ENCODE measurements around the gene TSPAN18. TPM values are rescaled to one million over a fixed set of nuclear protein-coding genes. Genes with fewer than 3 reads are reported as not detected.

Gene TSPAN18
- total RNA-seq, 4 donors from 2014 or later = 27.7 to 70.1 (median 50.2) TPM

DNA sequence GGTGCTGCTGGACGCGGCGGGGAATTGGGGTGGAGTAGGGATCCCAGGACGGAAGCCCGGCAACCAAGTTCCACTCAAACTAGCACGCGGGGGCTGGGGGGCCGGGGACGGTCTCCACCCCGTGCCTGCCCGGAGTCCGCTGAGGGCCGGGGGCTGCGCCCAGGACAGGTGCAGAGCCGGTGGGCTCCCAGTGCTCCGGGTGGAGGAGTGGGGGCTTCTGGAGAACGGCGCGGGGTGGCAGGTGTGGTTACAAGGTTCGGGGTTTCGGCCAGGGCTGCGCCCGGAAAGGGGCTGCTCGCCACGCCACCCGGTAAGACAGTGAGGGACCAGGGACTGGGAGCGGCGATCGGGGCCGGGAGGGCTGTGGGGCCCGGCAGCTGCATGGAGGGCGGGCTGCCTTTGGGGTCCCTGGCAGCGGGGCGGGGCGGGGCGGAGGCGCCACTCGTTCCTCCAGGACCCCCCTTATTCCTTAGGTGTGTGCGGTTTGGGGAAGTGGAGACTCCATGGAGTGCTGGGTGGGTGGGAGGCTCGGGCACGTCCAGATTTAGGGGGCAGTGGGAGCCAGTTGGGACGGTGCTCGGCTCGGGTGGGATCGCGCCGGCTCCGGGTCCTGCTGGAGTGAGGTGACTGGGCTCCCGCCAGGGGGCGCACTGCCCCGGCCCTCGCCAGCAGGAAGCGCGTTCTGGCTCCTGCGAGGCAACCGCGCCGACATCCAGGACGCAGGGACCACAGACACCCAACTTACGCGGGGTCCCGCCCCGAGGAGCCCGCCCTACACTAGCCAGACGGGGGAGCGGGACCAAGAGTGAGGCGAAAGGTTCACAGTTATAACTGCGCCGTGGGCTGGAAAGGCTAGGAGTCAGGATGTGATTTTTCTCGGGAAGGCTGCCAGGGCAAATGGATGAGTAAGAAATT lies 868 bp downstream of the TSPAN18 start:
- H3K9me3 ChIP-seq = no peaks in the 10 kb centered on the region
- WGBS = under 1% methylated on average over 40 of the region's 70 CpGs
- peaks cover 51 to 74% (median 72%) of the 10 kb centered on the region in 4 donors for H3K4me1 ChIP-seq
- H3K27ac ChIP-seq (replicated peaks in 1 of 4) = peak overlapping the region; percentile 88 to 93 (median 88)
- H3K4me3 ChIP-seq = peak overlapping the region; percentile 63 to 93 (median 76)
- intact Hi-C loops (cut with DNase I) = loop anchor here (1.0 to 5.0 kb wide), 3 partner anchors 50 to 185 kb away; no protein-coding TSS in a partner anchor
- no peaks in the 10 kb centered on the region for H3K36me3 ChIP-seq
- no peaks in the 10 kb centered on the region for H3K27me3 ChIP-seq
- TF ChIP-seq POLR2AphosphoS5 (IDR thresholded peaks at IDR 0.05) (peak; percentile 61 to 71), POLR2A (IDR thresholded peaks at IDR 0.05; ENCODE audit: low read depth) (no peak), EP300 (IDR thresholded peaks at IDR 0.05) (no peak)
- TF ChIP-seq, protein P1, sequence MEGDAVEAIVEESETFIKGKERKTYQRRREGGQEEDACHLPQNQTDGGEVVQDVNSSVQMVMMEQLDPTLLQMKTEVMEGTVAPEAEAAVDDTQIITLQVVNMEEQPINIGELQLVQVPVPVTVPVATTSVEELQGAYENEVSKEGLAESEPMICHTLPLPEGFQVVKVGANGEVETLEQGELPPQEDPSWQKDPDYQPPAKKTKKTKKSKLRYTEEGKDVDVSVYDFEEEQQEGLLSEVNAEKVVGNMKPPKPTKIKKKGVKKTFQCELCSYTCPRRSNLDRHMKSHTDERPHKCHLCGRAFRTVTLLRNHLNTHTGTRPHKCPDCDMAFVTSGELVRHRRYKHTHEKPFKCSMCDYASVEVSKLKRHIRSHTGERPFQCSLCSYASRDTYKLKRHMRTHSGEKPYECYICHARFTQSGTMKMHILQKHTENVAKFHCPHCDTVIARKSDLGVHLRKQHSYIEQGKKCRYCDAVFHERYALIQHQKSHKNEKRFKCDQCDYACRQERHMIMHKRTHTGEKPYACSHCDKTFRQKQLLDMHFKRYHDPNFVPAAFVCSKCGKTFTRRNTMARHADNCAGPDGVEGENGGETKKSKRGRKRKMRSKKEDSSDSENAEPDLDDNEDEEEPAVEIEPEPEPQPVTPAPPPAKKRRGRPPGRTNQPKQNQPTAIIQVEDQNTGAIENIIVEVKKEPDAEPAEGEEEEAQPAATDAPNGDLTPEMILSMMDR (IDR thresholded peaks at IDR 0.05) = peak; percentile 87 to 96 (median 94)
- peak; percentile 95 for DNase-seq (ENCODE audit: extremely low spot score)

DNA sequence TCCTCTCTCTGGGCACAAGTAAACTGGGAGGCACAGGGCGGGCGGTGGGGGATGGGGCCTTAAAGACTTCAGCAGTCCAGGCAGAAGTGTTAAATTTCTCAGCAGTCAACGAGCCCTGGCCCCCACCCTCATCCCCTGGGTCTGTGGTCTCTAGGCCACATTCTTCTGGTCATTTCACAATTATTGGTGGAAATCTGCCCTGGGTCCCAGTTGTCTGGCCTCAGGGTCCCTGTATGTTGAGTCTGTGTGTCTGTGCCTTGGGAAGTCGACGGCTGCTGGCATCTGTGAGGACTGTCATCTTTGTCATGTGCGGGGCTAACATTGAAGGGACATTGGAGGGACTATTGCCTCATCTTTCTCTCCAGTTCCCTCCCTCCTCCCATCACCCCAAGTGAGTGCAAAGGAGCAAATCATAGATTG lies 1.7 kb downstream of the TSPAN18 start:
- 35% methylated on average over 4 of the region's 6 CpGs for WGBS
- no peak for DNase-seq (ENCODE audit: extremely low spot score)
- peak overlapping the region; percentile 63 to 93 (median 76) for H3K4me3 ChIP-seq
- peaks cover 57 to 82% (median 80%) of the 10 kb centered on the region in 4 donors for H3K4me1 ChIP-seq
- no peaks in the 10 kb centered on the region for H3K27me3 ChIP-seq
- no peaks in the 10 kb centered on the region for H3K9me3 ChIP-seq
- peak overlapping the region; percentile 88 to 93 (median 88) for H3K27ac ChIP-seq (replicated peaks in 1 of 4)
- TF ChIP-seq POLR2AphosphoS5 (IDR thresholded peaks at IDR 0.05) (no peak), POLR2A (IDR thresholded peaks at IDR 0.05; ENCODE audit: low read depth) (no peak), EP300 (IDR thresholded peaks at IDR 0.05) (no peak)
- TF ChIP-seq, protein P1 (IDR thresholded peaks at IDR 0.05) = no peak
- intact Hi-C loops (cut with DNase I) = loop anchor here (5.0 kb wide), 2 partner anchors 49 to 184 kb away; no protein-coding TSS in a partner anchor
- no peaks in the 10 kb centered on the region for H3K36me3 ChIP-seq

DNA sequence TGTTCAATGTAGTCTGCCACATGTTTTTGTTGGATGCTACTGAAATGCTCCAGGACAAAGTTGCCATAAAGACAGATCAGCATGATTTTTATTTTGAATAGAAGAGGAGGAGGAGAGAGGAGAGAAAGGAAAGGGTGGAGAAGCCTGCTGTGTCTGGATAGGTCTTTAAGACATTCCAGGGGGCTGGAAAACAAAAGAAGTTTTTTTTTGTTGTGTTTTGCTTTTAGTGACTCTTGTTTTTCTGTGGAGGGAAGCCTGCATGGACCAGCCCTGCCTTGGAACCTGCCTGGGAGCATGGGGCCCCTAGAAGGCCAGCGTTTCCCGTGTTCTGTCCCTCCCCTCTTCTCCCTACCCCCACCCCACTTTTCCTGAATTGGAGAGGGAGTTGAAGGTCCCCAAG lies 2.3 kb downstream of the TSPAN18 start:
- TF ChIP-seq EP300 (IDR thresholded peaks at IDR 0.05) (no peak), POLR2AphosphoS5 (IDR thresholded peaks at IDR 0.05) (no peak), POLR2A (IDR thresholded peaks at IDR 0.05; ENCODE audit: low read depth) (no peak)
- TF ChIP-seq, protein P1 (IDR thresholded peaks at IDR 0.05) = no peak
- no peaks in the 10 kb centered on the region for H3K36me3 ChIP-seq
- H3K27ac ChIP-seq (replicated peaks in 1 of 4) = peak overlapping the region; percentile 88 to 93 (median 88)
- DNase-seq (ENCODE audit: extremely low spot score) = no peak
- peak overlapping the region; percentile 63 to 93 (median 76) for H3K4me3 ChIP-seq
- H3K4me1 ChIP-seq = peaks cover 63 to 88% (median 86%) of the 10 kb centered on the region in 4 donors
- H3K9me3 ChIP-seq = no peaks in the 10 kb centered on the region
- WGBS = 37% methylated on average over 2 of the region's 2 CpGs
- intact Hi-C loops (cut with DNase I) = loop anchor here (5.0 kb wide), 2 partner anchors 48 to 183 kb away; no protein-coding TSS in a partner anchor
- H3K27me3 ChIP-seq = no peaks in the 10 kb centered on the region

DNA sequence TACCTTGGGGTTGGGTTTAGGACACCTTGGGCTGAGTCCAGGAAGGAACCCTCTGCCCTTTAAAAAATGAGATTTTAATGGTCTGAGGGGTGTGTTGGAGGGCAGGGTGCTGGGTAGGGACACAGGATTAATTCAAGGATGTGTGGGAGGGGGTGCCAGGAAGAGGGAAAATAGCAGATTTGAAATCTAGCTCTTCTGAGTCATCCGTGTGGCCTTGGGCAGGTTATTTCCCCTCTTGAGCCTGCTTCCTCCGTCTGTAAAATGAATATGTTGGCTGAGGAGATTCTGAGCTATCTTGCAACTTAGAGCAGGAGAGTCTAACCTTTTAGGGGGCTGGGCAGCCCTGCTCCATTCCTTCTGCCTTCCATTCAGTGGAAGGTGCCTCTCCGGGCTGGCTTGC lies 3.0 kb downstream of the TSPAN18 start:
- TF ChIP-seq EP300 (IDR thresholded peaks at IDR 0.05) (no peak), POLR2A (IDR thresholded peaks at IDR 0.05; ENCODE audit: low read depth) (no peak), POLR2AphosphoS5 (IDR thresholded peaks at IDR 0.05) (no peak)
- TF ChIP-seq, protein P1 (IDR thresholded peaks at IDR 0.05) = no peak

More for the DNA sequence above, 3.0 kb downstream of the TSPAN18 start:
- peak overlapping the region; percentile 88 to 93 (median 88) for H3K27ac ChIP-seq (replicated peaks in 1 of 4)
- intact Hi-C loops (cut with DNase I) = loop anchor here (5.0 kb wide), 2 partner anchors 48 to 183 kb away; no protein-coding TSS in a partner anchor
- peak overlapping the region in 2 of 4 donors; percentile 6 to 63 for H3K4me3 ChIP-seq
- DNase-seq (ENCODE audit: extremely low spot score) = no peak
- peaks cover 70 to 94% (median 92%) of the 10 kb centered on the region in 4 donors for H3K4me1 ChIP-seq
- 47% methylated on average over 3 of the region's 3 CpGs for WGBS
- no peaks in the 10 kb centered on the region for H3K36me3 ChIP-seq
- no peaks in the 10 kb centered on the region for H3K9me3 ChIP-seq
- H3K27me3 ChIP-seq = no peaks in the 10 kb centered on the region
